ENCODE results near the gene GPR32.

GPR32 gene

DNA sequence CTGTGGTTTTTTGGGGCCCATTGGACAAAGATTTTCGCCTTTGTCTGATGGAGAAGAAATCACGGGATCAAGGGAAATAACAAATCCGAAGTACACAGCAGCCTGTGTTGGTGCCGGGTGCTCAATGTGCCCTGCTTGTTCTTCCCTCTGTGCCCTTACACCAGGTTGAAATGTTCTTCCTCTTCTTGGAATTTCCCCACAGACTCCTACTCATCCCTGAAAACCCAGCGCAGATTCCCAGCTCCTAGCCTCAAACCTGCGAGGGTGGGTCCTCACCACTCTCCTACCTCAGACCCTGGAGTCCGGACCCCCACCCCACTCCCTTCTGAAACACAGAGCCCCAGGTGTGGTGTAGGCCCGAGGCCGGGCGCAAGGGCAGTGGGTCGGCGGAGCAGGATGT is 15.1 kb downstream of the GPR32 start:
- no peaks in the 10 kb centered on the region for H3K9me3 ChIP-seq (ENCODE audit: severe bottlenecking)
- H3K36me3 ChIP-seq = no peaks in the 10 kb centered on the region
- peaks cover 12% of the 10 kb centered on the region for H3K27me3 ChIP-seq (ENCODE audit: insufficient read depth, low read depth, severe bottlenecking)
- DNase-seq = no peak
- H3K4me3 ChIP-seq (ENCODE audit: low read depth, low read length) = no peak overlapping the region
- H3K27ac ChIP-seq = no peak overlapping the region
- no peak for TF ChIP-seq CTCF (IDR thresholded peaks at IDR 0.05; ENCODE audit: low read depth, low read length)

- TF ChIP-seq CTCF (IDR thresholded peaks at IDR 0.05; ENCODE audit: low read depth, low read length) = no peak
- no peak for DNase-seq
- Histone ChIP-seq H3K9me3 (ENCODE audit: severe bottlenecking) (no peaks in the 10 kb centered on the region), H3K27ac (no peak within 1 kb of the TSS), H3K4me3 (ENCODE audit: low read depth, low read length) (no peak within 1 kb of the TSS), H3K36me3 (peaks cover 5% of the 10 kb centered on the region; the same call in 1 of the 2 replicates), H3K27me3 (ENCODE audit: insufficient read depth, low read depth, severe bottlenecking) (no peaks in the 10 kb centered on the region)
These were observed 20.1 kb downstream of the GPR32 start, which contains the start of gene ACP4 for GRCh38 chr19:50790396-50790795. Gene ACP4 (plus strand): TSS chr19:50790415. CDS start chr19:50790415, 0 bp downstream.

GRCh38 chr19:50790922-50791467 is 20.7 kb downstream of the GPR32 start:
- H3K9me3 ChIP-seq (ENCODE audit: severe bottlenecking) = no peaks in the 10 kb centered on the region
- TF ChIP-seq CTCF (IDR thresholded peaks at IDR 0.05; ENCODE audit: low read depth, low read length) = no peak
- H3K4me3 ChIP-seq (ENCODE audit: low read depth, low read length) = no peak overlapping the region
- H3K36me3 ChIP-seq = peaks cover 11% of the 10 kb centered on the region; the same call in 1 of the 2 replicates
- no peak for DNase-seq
- H3K27me3 ChIP-seq (ENCODE audit: insufficient read depth, low read depth, severe bottlenecking) = no peaks in the 10 kb centered on the region
- no peak overlapping the region for H3K27ac ChIP-seq

GRCh38 chr19:50791594-50792271 is 21.5 kb downstream of the GPR32 start:
- no peak for TF ChIP-seq CTCF (IDR thresholded peaks at IDR 0.05; ENCODE audit: low read depth, low read length)
- no peak for DNase-seq
- Histone ChIP-seq H3K4me3 (ENCODE audit: low read depth, low read length) (no peak overlapping the region), H3K9me3 (ENCODE audit: severe bottlenecking) (no peaks in the 10 kb centered on the region), H3K36me3 (peaks cover 16% of the 10 kb centered on the region), H3K27ac (no peak overlapping the region), H3K27me3 (ENCODE audit: insufficient read depth, low read depth, severe bottlenecking) (no peaks in the 10 kb centered on the region)

GRCh38 chr19:50792272-50793250 is 22.3 kb downstream of the GPR32 start:
- no peaks in the 10 kb centered on the region for H3K9me3 ChIP-seq (ENCODE audit: severe bottlenecking)
- TF ChIP-seq CTCF (IDR thresholded peaks at IDR 0.05; ENCODE audit: low read depth, low read length) = no peak
- H3K4me3 ChIP-seq (ENCODE audit: low read depth, low read length) = no peak overlapping the region
- H3K36me3 ChIP-seq = peaks cover 25% of the 10 kb centered on the region
- H3K27ac ChIP-seq = no peak overlapping the region
- H3K27me3 ChIP-seq (ENCODE audit: insufficient read depth, low read depth, severe bottlenecking) = no peaks in the 10 kb centered on the region
- no peak for DNase-seq

Data from WERI-Rb-1 (cell line).